GM23338 (cell line): ENCODE results near the gene LRMDA. TPM values are rescaled to one million over a fixed set of nuclear protein-coding genes. Genes with fewer than 3 reads are reported as not detected.
A peak's percentile ranks its signal among the peaks of the same experiment; 100 is the strongest.

Experiments
- ATAC-seq: fragments of 200-7000 bp; cut with Tn5 transposase; 3 replicates; pipeline ENCODE4 v1.9.1; 2020
- DNase-seq: peaks from one replicate; pipeline ENCODE4 v3.0.0-alpha.2; 2015; ENCODE audit warnings: low spot score
- H2AFZ ChIP-seq: fragments of 200-600 bp; sonication (generic); 2 replicates; pipeline ENCODE4 v1.8.0; 2016; ENCODE audit warnings: antibody characterized with exemption, mild to moderate bottlenecking, moderate library complexity
- H3F3A ChIP-seq: fragments of 200-600 bp; sonication (generic); replicated peaks from 2 replicates; pipeline ENCODE4 v1.8.0; 2017; ENCODE audit warnings: antibody characterized with exemption, mixed run types, low read depth
- H3K27ac ChIP-seq: fragments of 200-600 bp; sonication (generic); 2 replicates; pipeline ENCODE4 v1.6.1; 2016; ENCODE audit warnings: low read depth
- H3K27me3 ChIP-seq: fragments of 200-600 bp; sonication (generic); 2 replicates; pipeline ENCODE4 v1.8.0; 2016; ENCODE audit warnings: mild to moderate bottlenecking, mixed run types, moderate library complexity; ENCODE audit not compliant: insufficient read depth
- H3K36me3 ChIP-seq: fragments of 200-600 bp; sonication (generic); 2 replicates; pipeline ENCODE4 v1.8.0; 2016; ENCODE audit warnings: mild to moderate bottlenecking; ENCODE audit not compliant: insufficient read depth
- H3K4me1 ChIP-seq: fragments of 200-600 bp; sonication (generic); 2 replicates; pipeline ENCODE4 v1.8.0; 2016; ENCODE audit warnings: mild to moderate bottlenecking, moderate library complexity; ENCODE audit not compliant: insufficient read depth
- H3K4me2 ChIP-seq: fragments of 200-600 bp; sonication (generic); 2 replicates; pipeline ENCODE4 v1.7.1; 2017; ENCODE audit warnings: mixed run types
- H3K4me3 ChIP-seq: fragments of 200-600 bp; sonication (generic); 2 replicates; pipeline ENCODE4 v1.6.1; 2016; ENCODE audit warnings: mixed run types
- H3K79me2 ChIP-seq: fragments of 200-600 bp; sonication (generic); replicated peaks from 2 replicates; pipeline ENCODE4 v1.8.0; 2017; ENCODE audit warnings: mild to moderate bottlenecking; ENCODE audit not compliant: insufficient read depth
- H3K9me2 ChIP-seq: fragments of 200-600 bp; sonication (generic); 2 replicates; pipeline ENCODE4 v1.8.0; 2017; ENCODE audit not compliant: insufficient read depth
- H4K20me1 ChIP-seq: fragments of 200-600 bp; sonication (generic); replicated peaks from 2 replicates; pipeline ENCODE4 v1.8.0; 2017; ENCODE audit warnings: mild to moderate bottlenecking; ENCODE audit not compliant: insufficient read depth
- H3K27ac Mint-ChIP-seq: 2 replicates; pipeline ENCODE4 v1.8.0; 2020; ENCODE audit warnings: inconsistent platforms, mild to moderate bottlenecking, moderate library complexity, mixed read lengths
- H3K27me3 Mint-ChIP-seq: 3 replicates; pipeline ENCODE4 v1.8.0; 2022; ENCODE audit warnings: low read depth, mild to moderate bottlenecking, moderate library complexity, mixed read lengths, inconsistent platforms; ENCODE audit not compliant: insufficient read depth, poor library complexity
- H3K36me3 Mint-ChIP-seq: 3 replicates; pipeline ENCODE4 v1.8.0; 2021; ENCODE audit warnings: low read depth, mild to moderate bottlenecking, inconsistent platforms, moderate library complexity, mixed read lengths
- H3K4me1 Mint-ChIP-seq: 3 replicates; pipeline ENCODE4 v1.8.0; 2020; ENCODE audit warnings: mild to moderate bottlenecking, inconsistent platforms, mixed read lengths
- H3K4me3 Mint-ChIP-seq: 3 replicates; pipeline ENCODE4 v1.8.0; 2021; ENCODE audit warnings: moderate library complexity, mild to moderate bottlenecking, inconsistent platforms, mixed read lengths
- H3K9me3 Mint-ChIP-seq: 3 replicates; pipeline ENCODE4 v1.8.0; 2020; ENCODE audit warnings: moderate library complexity, mild to moderate bottlenecking, inconsistent platforms, mixed read lengths
- CREB1 ChIP-seq: fragments of 250-450 bp; sonication (Bioruptor Pico); IDR thresholded peaks from 2 replicates; pipeline ENCODE4 v1.5.0; 2020; ENCODE audit warnings: low read depth, mild to moderate bottlenecking, moderate library complexity
- CTCF ChIP-seq, 2 experiments: fragments of 200-600 bp in 1 of 2; sonication (generic) in 1 of 2; conservative IDR thresholded peaks; 2 replicates each; pipeline versions ENCODE4 v1.5.1 to v1.6.1; 2016 to 2017; ENCODE audit warnings: antibody characterized with exemption in 2 of 2, low read depth in 2 of 2, mild to moderate bottlenecking in 2 of 2, moderate library complexity in 1 of 2
- EZH2 ChIP-seq: fragments of 200-600 bp; sonication (generic); IDR thresholded peaks from one replicate; pipeline ENCODE4 v1.8.0; 2017; ENCODE audit warnings: antibody characterized with exemption, mild to moderate bottlenecking, low read depth; ENCODE audit not compliant: unreplicated experiment
- EZH2phosphoT487 ChIP-seq: fragments of 200-600 bp; sonication (generic); IDR thresholded peaks from one replicate; pipeline ENCODE4 v1.8.1; 2018; ENCODE audit warnings: antibody characterized with exemption; ENCODE audit not compliant: unreplicated experiment
- JUNB ChIP-seq: IDR thresholded peaks from one replicate; pipeline ENCODE4 v1.6.1; 2016; ENCODE audit warnings: antibody characterized with exemption; ENCODE audit not compliant: unreplicated experiment
- POLR2AphosphoS5 ChIP-seq: IDR thresholded peaks from 2 replicates; pipeline ENCODE4 v1.6.1; 2016; ENCODE audit warnings: antibody characterized with exemption, low read depth
- REST ChIP-seq: IDR thresholded peaks from one replicate; pipeline ENCODE4 v1.6.1; 2018; ENCODE audit warnings: antibody characterized with exemption; ENCODE audit not compliant: unreplicated experiment
- ZNF114 ChIP-seq: fragments of 250-450 bp; sonication (Bioruptor Pico); IDR thresholded peaks from 2 replicates; pipeline ENCODE4 v1.5.0; 2020; ENCODE audit warnings: mild to moderate bottlenecking, moderate library complexity
- ZNF331 ChIP-seq: fragments of 250-450 bp; sonication (Bioruptor Pico); IDR thresholded peaks from 2 replicates; pipeline ENCODE4 v1.5.0; 2020; ENCODE audit warnings: low read depth, mild to moderate bottlenecking, moderate library complexity
- polyA plus RNA-seq: library from polyadenylated mRNA; unstranded; fragments of >200 nt; fragmentation: Nextera tagmentation; extraction: Ambion mirVana; gene quantifications from 2 replicates; pipeline ENCODE4 v1.2.1, GENCODE V29; 2016
- total RNA-seq: library from RNA; depleted of rRNA; stranded (reverse); fragments of >200 nt; shearing (Covaris generic); gene quantifications from 2 replicates; pipeline ENCODE4 v1.2.3, GENCODE V29; 2014

Gene LRMDA
- total and polyA plus RNA-seq, 2 experiments from 2014 or later: 0.90 to 1.8 TPM

GRCh38 chr10:76040107-76040829, 608.8 kb downstream of the LRMDA start:
- no peak overlapping the region for H2AFZ ChIP-seq
- H3K4me1 ChIP-seq: peaks cover 2% of the 10 kb centered on the region
- DNase-seq (peak; percentile 39), ATAC-seq (peak; percentile 26; the same call in 1 of the 3 replicates)
- 0 out of 2 replicates have a peak, but pooled peaks cover 4% of the 10 kb centered on the region for H3K9me2 ChIP-seq
- H3K27me3 ChIP-seq: no peaks in the 10 kb centered on the region
- peaks cover 1% of the 10 kb centered on the region for H3K27me3 Mint-ChIP-seq
- H3K79me2 ChIP-seq: no peaks in the 10 kb centered on the region
- TF ChIP-seq EZH2phosphoT487 (no peak), ZNF114 (CRISPR knock-in tag) (no peak), ZNF331 (CRISPR knock-in tag) (no peak), EZH2 (no peak), CREB1 (CRISPR knock-in tag) (no peak), CTCF (conservative IDR thresholded peaks at IDR 0.05; ENCODE audit: low read depth in 2 of 2) (peak; percentile 58 to 77), JUNB (no peak)
- H3K9me3 Mint-ChIP-seq: peaks cover 24% of the 10 kb centered on the region
- H3K4me3 Mint-ChIP-seq: no peak overlapping the region
- H3K4me1 Mint-ChIP-seq: peaks cover 8% of the 10 kb centered on the region
- no peaks in the 10 kb centered on the region for H3K36me3 ChIP-seq
- H3K4me3 ChIP-seq: no peak overlapping the region
- H4K20me1 ChIP-seq: no peaks in the 10 kb centered on the region
- no peak overlapping the region for H3K4me2 ChIP-seq
- H3K27ac ChIP-seq: no peak overlapping the region
- peaks cover 19% of the 10 kb centered on the region for H3K36me3 Mint-ChIP-seq
- no peak overlapping the region for H3K27ac Mint-ChIP-seq
- H3F3A ChIP-seq: no peaks in the 10 kb centered on the region

- Mint-ChIP-seq H3K27me3 (peaks cover 1% of the 10 kb centered on the region), H3K36me3 (peaks cover 19% of the 10 kb centered on the region), H3K27ac (no peak overlapping the region), H3K9me3 (peaks cover 24% of the 10 kb centered on the region), H3K4me3 (no peak overlapping the region), H3K4me1 (peaks cover 4% of the 10 kb centered on the region; the same call in 2 of the 3 replicates)
- H3K9me2 ChIP-seq: 0 out of 2 replicates have a peak, but pooled peaks cover 4% of the 10 kb centered on the region
- DNase-seq: no peak
- no peak overlapping the region for H2AFZ ChIP-seq
- H3K4me3 ChIP-seq: no peak overlapping the region
- no peak for ATAC-seq
- no peak for TF ChIP-seq POLR2AphosphoS5
- TF ChIP-seq EZH2: no peak
- TF ChIP-seq CTCF (conservative IDR thresholded peaks at IDR 0.05; ENCODE audit: low read depth in 2 of 2): no peak; a peak in 1 of 4 replicates
- no peak for TF ChIP-seq EZH2phosphoT487
- TF ChIP-seq JUNB: no peak
- no peak for TF ChIP-seq REST
- no peaks in the 10 kb centered on the region for H4K20me1 ChIP-seq
- no peaks in the 10 kb centered on the region for H3F3A ChIP-seq
- H3K27ac ChIP-seq: no peak overlapping the region
- no peaks in the 10 kb centered on the region for H3K4me1 ChIP-seq
- no peaks in the 10 kb centered on the region for H3K27me3 ChIP-seq
- H3K36me3 ChIP-seq: no peaks in the 10 kb centered on the region
- H3K4me2 ChIP-seq: no peak overlapping the region
- H3K79me2 ChIP-seq: no peaks in the 10 kb centered on the region
These were observed 609.4 kb downstream of the LRMDA start for GRCh38 chr10:76040830-76041220.
